ENCODE data around the gene FOXD4L1.
"Not testable (repeated sequence)": the region's sequence is repeated elsewhere in the genome, so short reads cannot be mapped to it uniquely, and the experiment has no call there.

FOXD4L1 gene

DNA sequence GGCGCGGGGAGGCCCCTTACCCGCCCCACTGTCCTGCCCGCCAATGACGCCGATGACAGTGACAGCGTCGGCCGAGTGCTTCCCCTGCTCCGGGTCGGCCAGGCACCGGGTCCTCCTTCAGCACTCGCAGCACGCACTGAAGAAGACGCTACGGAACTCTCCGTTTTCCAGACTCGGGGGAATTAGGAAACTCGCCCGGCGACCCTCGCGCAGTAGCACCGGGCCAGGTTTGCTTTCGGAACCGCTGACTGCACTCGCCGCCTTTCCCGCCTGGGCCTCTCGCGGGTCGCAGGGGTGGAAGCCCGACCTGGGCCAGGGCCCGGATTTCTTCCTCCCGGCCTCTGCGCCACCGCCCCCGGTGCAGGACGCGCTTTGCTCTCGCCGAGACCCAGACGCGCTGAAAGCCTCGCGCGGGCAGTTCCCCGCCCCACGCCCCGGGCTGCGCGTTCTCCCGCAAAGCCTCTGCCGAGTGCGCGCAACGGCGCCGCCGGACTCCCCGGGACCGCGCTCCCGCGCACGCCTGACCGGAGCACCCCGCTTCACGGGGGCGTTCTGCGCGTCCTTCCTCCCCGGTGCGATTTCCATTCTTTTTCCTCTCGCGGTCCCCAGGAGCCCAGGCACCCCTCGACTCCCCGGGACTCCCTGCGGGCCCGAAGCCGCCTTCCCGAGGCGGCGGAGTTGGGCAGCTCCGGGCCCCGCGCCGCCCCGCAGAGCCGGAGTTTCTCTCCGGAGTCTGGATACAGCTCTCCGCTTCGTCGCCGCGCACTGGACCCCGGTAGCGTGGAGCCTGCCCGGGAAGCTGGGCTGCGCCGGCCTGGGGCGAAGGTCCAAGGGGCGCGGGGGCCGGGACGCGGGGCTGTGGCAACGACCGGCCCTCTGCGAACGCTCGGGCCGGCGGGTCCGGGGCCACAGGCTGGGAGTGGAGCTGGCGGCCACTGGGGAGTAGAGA, 4.9 kb downstream of the FOXD4L1 start:
- H3K9me3 ChIP-seq (ENCODE audit: insufficient read depth, low read length); H3K36me3 ChIP-seq (ENCODE audit: insufficient read depth, insufficient read length, low read length); H3K4me1 ChIP-seq (ENCODE audit: insufficient read depth, insufficient read length): not testable (repeated sequence)
- TF ChIP-seq SUZ12 (IDR thresholded peaks at IDR 0.05; ENCODE audit: extremely low read depth, insufficient read depth, insufficient read length): peak; percentile 99
- Histone ChIP-seq H3K9ac (ENCODE audit: insufficient read length, low read depth) (peak overlapping the region; percentile 42), H3K4me3 (ENCODE audit: insufficient read length, low read depth) (peak overlapping the region; percentile 46), H3K27me3 (ENCODE audit: insufficient read depth, insufficient read length) (peaks cover 70% of the 10 kb centered on the region)
- DNase-seq (ENCODE audit: low read depth, low spot score): peak; percentile 33

DNA sequence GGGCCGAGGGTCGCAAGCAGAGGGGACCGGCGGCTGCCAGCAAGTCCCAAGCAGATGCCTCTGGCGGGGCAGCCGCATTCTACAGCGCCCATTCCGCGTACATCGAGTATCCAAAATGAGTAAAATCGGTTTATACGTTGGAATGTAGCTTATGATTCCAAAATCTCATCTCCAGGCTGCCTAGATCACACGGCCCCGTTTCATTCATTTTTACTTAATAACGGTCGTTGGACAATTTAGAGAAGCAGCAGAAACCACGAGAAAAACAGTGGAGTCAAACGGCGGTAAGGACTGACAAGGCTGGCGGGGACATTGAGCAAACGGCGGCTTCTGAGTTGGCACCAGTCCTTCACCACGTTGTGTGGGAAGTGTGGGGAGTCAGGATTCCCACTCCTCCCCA, 5.6 kb downstream of the FOXD4L1 start:
- H3K4me1 ChIP-seq (ENCODE audit: insufficient read depth, insufficient read length); H3K9me3 ChIP-seq (ENCODE audit: insufficient read depth, low read length); DNase-seq (ENCODE audit: low read depth, low spot score); H3K4me3 ChIP-seq (ENCODE audit: insufficient read length, low read depth); H3K9ac ChIP-seq (ENCODE audit: insufficient read length, low read depth); H3K36me3 ChIP-seq (ENCODE audit: insufficient read depth, insufficient read length, low read length): not testable (repeated sequence)
- peaks cover 70% of the 10 kb centered on the region for H3K27me3 ChIP-seq (ENCODE audit: insufficient read depth, insufficient read length)

DNA sequence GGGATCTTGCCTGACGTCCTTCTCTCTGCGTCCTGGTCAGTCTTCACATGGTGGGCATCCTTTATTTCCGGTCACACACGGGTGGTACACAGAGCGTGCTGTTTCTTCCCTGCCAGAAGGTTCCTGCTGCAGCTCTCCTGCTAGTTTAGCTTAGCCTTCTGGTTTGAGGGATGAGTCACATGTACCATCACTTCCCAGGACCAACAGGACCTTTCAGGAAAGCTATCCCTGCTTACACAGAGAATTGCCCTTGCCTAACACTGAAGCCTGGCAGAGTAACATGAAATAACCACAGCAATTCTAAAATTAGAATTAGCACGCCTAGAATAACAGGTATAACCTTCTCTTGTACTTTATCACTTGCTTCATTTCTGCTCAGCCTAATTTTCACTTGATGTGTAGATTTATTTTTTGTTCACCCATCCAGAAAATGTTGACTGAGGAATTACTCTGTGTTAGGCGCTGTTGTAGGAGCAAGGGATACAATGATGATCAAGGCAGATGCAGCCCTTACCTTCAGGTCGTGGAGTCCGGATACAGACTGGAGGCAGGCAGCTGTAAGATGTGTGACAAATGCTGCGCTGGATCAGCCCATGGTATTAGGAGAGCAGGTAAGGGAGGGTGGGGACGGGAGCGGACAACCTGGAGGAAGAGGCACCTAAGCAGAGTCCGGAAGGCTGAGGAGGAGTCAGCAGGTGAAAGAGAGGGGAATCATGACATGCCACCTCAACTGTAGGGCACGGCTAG, 9.1 kb downstream of the FOXD4L1 start:
- not testable (repeated sequence) for H3K36me3 ChIP-seq (ENCODE audit: insufficient read depth, insufficient read length, low read length); DNase-seq (ENCODE audit: low read depth, low spot score)

DNA sequence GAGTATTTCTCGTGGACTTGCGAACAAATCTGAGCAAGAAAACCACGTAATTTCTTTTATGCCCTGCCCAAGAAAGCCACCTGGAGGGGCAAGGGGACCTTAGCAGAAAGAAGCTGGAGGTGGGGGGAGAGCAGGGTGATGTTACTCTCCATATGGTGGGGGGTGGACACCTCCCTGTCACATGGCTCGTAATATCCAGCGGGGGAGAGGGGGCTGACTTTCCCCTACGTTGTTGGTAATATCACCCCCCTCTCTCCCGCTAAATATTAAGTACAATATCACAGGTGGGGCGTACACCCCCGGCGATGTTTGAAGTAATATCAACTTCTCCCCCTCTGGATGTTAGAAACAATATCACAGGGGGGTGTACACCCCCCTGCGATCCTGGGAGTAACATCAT, 9.7 kb downstream of the FOXD4L1 start:
- H3K36me3 ChIP-seq (ENCODE audit: insufficient read depth, insufficient read length, low read length); H3K9ac ChIP-seq (ENCODE audit: insufficient read length, low read depth); H3K4me3 ChIP-seq (ENCODE audit: insufficient read length, low read depth); H3K9me3 ChIP-seq (ENCODE audit: insufficient read depth, low read length); H3K4me1 ChIP-seq (ENCODE audit: insufficient read depth, insufficient read length); DNase-seq (ENCODE audit: low read depth, low spot score): not testable (repeated sequence)
- H3K27me3 ChIP-seq (ENCODE audit: insufficient read depth, insufficient read length): peaks cover 54% of the 10 kb centered on the region

More for the DNA sequence above, 9.1 kb downstream of the FOXD4L1 start:
- not testable (repeated sequence) for H3K4me3 ChIP-seq (ENCODE audit: insufficient read length, low read depth); H3K4me1 ChIP-seq (ENCODE audit: insufficient read depth, insufficient read length); H3K9ac ChIP-seq (ENCODE audit: insufficient read length, low read depth); H3K9me3 ChIP-seq (ENCODE audit: insufficient read depth, low read length)
- peaks cover 60% of the 10 kb centered on the region for H3K27me3 ChIP-seq (ENCODE audit: insufficient read depth, insufficient read length)

DNA sequence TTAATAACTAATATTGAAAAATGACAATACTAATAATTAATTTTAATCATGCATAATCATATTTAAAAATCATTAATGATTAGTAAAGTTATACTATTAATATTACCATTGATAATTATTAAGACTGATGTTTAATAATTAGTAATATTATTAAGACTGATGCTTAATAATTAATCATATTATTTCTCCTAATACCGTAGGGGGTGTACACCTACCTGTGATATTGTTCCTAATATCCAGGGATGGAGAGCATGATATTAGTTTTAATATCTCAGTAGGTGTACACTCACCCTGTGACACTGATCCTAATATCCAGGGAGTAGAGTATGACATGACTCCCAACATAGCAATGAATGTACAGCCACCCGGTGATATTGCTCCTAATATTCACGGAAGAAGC, 12.4 kb downstream of the FOXD4L1 start:
- H3K4me1 ChIP-seq (ENCODE audit: insufficient read depth, insufficient read length); H3K36me3 ChIP-seq (ENCODE audit: insufficient read depth, insufficient read length, low read length); H3K9ac ChIP-seq (ENCODE audit: insufficient read length, low read depth); H3K9me3 ChIP-seq (ENCODE audit: insufficient read depth, low read length); DNase-seq (ENCODE audit: low read depth, low spot score); H3K4me3 ChIP-seq (ENCODE audit: insufficient read length, low read depth): not testable (repeated sequence)
- peaks cover 32% of the 10 kb centered on the region for H3K27me3 ChIP-seq (ENCODE audit: insufficient read depth, insufficient read length)

DNA sequence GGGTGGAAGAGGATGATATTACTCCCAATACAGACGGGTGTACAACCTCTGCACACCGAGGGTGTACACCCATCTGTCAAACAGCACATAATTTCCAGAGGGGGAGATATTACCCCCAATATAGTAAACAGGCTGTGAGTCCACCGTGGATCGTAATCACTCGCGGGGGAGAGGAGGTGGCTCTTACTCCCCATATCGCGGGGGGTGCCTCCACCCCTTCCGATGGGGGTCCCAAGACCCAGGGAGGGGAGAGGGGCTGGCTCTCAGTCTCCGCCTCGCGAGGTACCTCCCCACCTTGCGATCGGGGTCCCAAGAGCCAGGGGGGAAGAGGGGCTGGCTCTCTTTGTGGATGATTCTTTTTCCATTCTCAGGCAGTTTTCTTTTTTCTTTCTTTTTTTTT, 13.4 kb downstream of the FOXD4L1 start:
- H3K27me3 ChIP-seq (ENCODE audit: insufficient read depth, insufficient read length): peaks cover 30% of the 10 kb centered on the region
- not testable (repeated sequence) for H3K9ac ChIP-seq (ENCODE audit: insufficient read length, low read depth); DNase-seq (ENCODE audit: low read depth, low spot score); H3K4me3 ChIP-seq (ENCODE audit: insufficient read length, low read depth); H3K4me1 ChIP-seq (ENCODE audit: insufficient read depth, insufficient read length); H3K36me3 ChIP-seq (ENCODE audit: insufficient read depth, insufficient read length, low read length); H3K9me3 ChIP-seq (ENCODE audit: insufficient read depth, low read length)

DNA sequence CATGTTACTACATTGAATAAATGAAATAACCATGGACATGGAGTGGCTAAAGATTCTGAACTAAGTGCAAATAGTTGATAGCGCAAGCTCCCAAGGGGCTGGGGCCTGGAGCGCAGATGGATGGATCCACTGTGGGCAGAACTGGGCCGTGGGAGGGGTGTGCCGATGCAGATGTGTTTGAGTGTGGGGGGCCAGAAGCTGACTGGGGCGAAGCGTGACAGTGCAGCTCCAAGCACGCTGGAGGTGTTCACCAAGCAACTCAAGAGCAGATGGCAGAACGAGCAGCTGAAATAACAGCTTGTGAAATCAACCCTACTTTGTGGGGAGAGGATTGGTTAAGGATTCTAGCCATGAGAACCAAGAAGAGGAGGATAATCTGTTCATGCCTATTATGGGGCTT, 17.0 kb downstream of the FOXD4L1 start:
- H3K9me3 ChIP-seq (ENCODE audit: insufficient read depth, low read length); H3K36me3 ChIP-seq (ENCODE audit: insufficient read depth, insufficient read length, low read length); H3K4me3 ChIP-seq (ENCODE audit: insufficient read length, low read depth); DNase-seq (ENCODE audit: low read depth, low spot score); H3K9ac ChIP-seq (ENCODE audit: insufficient read length, low read depth); H3K4me1 ChIP-seq (ENCODE audit: insufficient read depth, insufficient read length); H3K27me3 ChIP-seq (ENCODE audit: insufficient read depth, insufficient read length): not testable (repeated sequence)

DNA sequence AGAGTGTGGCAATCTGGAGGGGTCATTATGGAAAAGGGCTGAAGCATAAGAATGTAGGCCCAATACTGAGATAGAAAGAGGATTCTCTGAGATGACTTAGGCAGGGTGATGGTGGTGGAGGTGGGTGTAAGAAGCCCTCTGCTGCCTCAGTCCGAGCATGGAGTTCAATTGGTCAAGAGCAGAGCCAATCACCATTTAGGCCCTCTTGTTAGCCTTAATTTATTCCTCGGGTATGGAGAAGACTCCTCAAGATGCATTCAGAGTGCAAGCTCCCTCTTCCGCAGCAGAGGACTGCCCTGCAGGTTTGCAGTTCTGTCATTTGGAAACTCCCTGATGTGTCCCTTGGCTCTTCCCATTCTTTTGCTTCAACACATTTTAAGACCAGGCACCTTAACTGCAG, 17.5 kb downstream of the FOXD4L1 start:
- H3K4me1 ChIP-seq (ENCODE audit: insufficient read depth, insufficient read length); DNase-seq (ENCODE audit: low read depth, low spot score); H3K36me3 ChIP-seq (ENCODE audit: insufficient read depth, insufficient read length, low read length); H3K4me3 ChIP-seq (ENCODE audit: insufficient read length, low read depth); H3K9ac ChIP-seq (ENCODE audit: insufficient read length, low read depth); H3K9me3 ChIP-seq (ENCODE audit: insufficient read depth, low read length); H3K27me3 ChIP-seq (ENCODE audit: insufficient read depth, insufficient read length): not testable (repeated sequence)

DNA sequence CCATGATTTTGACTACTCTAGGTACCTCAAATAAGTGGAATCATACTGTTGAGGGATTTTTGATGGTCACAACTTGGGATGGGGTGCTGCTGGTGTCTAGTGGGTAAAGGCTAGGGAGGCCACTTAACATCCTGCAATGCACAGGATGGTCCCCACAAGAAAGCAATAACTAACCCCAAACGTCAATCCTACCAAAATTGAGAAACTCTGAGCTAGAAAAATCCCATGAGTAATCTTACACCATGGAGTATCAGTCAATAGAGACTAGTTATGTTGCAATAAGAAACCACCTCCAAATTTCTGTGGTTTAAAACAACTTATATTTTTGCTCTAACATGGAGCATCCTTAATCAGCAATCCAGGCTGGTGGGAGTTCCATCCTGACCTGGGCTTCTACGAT, 18.6 kb downstream of the FOXD4L1 start:
- H3K4me1 ChIP-seq (ENCODE audit: insufficient read depth, insufficient read length); H3K9ac ChIP-seq (ENCODE audit: insufficient read length, low read depth); H3K4me3 ChIP-seq (ENCODE audit: insufficient read length, low read depth); DNase-seq (ENCODE audit: low read depth, low spot score); H3K36me3 ChIP-seq (ENCODE audit: insufficient read depth, insufficient read length, low read length); H3K27me3 ChIP-seq (ENCODE audit: insufficient read depth, insufficient read length); H3K9me3 ChIP-seq (ENCODE audit: insufficient read depth, low read length): not testable (repeated sequence)

DNA sequence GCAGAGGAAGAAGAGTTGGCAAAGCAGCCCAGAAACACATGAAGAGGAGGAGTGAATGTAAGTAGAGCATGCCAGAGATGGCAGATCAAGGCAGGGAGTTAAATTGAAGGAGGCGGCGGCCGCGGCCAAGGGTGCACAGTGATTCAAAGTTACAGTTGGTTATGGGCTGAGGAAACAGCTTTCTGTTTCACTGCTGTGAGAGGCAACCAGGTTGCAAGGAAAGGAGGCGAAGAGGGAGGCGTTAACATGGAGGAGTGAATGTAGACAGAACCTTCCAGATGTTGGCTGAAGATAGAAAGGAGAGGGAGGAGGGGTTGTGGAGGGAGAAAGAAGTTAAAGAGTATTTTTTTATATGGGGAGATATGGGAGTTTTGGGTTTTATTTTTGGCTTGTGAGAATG, 22.4 kb downstream of the FOXD4L1 start:
- H3K27me3 ChIP-seq (ENCODE audit: insufficient read depth, insufficient read length); H3K4me3 ChIP-seq (ENCODE audit: insufficient read length, low read depth); H3K36me3 ChIP-seq (ENCODE audit: insufficient read depth, insufficient read length, low read length); DNase-seq (ENCODE audit: low read depth, low spot score); H3K4me1 ChIP-seq (ENCODE audit: insufficient read depth, insufficient read length); H3K9me3 ChIP-seq (ENCODE audit: insufficient read depth, low read length); H3K9ac ChIP-seq (ENCODE audit: insufficient read length, low read depth): not testable (repeated sequence)

DNA sequence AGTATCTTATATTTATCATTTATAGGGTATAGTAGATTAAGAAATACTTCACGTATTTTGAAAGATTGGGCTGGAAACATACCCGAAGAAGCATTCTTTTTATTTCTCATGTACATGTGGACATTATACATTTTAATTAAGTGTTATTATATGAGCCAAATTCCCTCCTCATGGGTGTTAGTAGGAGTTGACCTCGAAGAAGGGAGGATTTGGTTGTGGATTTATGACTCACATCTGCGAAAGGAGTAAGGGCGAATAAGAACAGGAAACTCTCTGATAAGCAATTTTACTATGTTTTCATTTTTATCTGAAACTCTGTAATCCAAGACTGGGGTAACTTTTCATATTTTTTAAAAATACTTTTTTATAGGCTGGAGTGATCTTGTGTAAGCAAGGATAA, 23.0 kb downstream of the FOXD4L1 start:
- not testable (repeated sequence) for H3K4me3 ChIP-seq (ENCODE audit: insufficient read length, low read depth); H3K27me3 ChIP-seq (ENCODE audit: insufficient read depth, insufficient read length); H3K36me3 ChIP-seq (ENCODE audit: insufficient read depth, insufficient read length, low read length); H3K9ac ChIP-seq (ENCODE audit: insufficient read length, low read depth); DNase-seq (ENCODE audit: low read depth, low spot score); H3K9me3 ChIP-seq (ENCODE audit: insufficient read depth, low read length); H3K4me1 ChIP-seq (ENCODE audit: insufficient read depth, insufficient read length)

All from NT2/D1 (cell line).